SW480 (cell line): ENCODE results near the gene ESPL1.
"Not testable (repeated sequence)": the region's sequence is repeated elsewhere in the genome, so short reads cannot be mapped to it uniquely, and the experiment has no call there.

Source experiments
- DNase-seq: peaks from one replicate; pipeline ENCODE4 v3.0.0-alpha.2; 2016; ENCODE audit warnings: low spot score

Gene ESPL1

GRCh38 chr12:53259891-53260290 is 8.2 kb upstream of the ESPL1 start:
- DNase-seq, result no peak

GRCh38 chr12:53265783-53266182 is 2.3 kb upstream of the ESPL1 start:
- no peak for DNase-seq

GRCh38 chr12:53267306-53267998 is 647 bp upstream of the ESPL1 start:
- no peak for DNase-seq

GRCh38 chr12:53268630-53269562 is 797 bp downstream of the ESPL1 start:
- DNase-seq, result no peak

- DNase-seq, result no peak
These were observed 6.3 kb downstream of the ESPL1 start for GRCh38 chr12:53274445-53274844.

- DNase-seq, result no peak
These were observed 8.4 kb downstream of the ESPL1 start for GRCh38 chr12:53276511-53276910.

- no peak for DNase-seq
These were observed 9.9 kb downstream of the ESPL1 start for GRCh38 chr12:53277981-53278380.

- DNase-seq, result no peak
These were observed 11.3 kb downstream of the ESPL1 start for GRCh38 chr12:53279283-53279869.

GRCh38 chr12:53279888-53280498 is 11.9 kb downstream of the ESPL1 start:
- DNase-seq, result no peak

- DNase-seq, result no peak
These were observed 18.3 kb downstream of the ESPL1 start for GRCh38 chr12:53286448-53286847.

GRCh38 chr12:53287741-53288216 is 19.7 kb downstream of the ESPL1 start:
- peak; percentile 42 for DNase-seq

- no peak for DNase-seq
These were observed 20.2 kb downstream of the ESPL1 start for GRCh38 chr12:53288322-53288721.

GRCh38 chr12:53289891-53290290 is 21.8 kb downstream of the ESPL1 start:
- no peak for DNase-seq

- DNase-seq, result no peak
These were observed 22.6 kb downstream of the ESPL1 start for GRCh38 chr12:53290661-53291060.

- no peak for DNase-seq
These were observed 24.3 kb downstream of the ESPL1 start for GRCh38 chr12:53292426-53292825.

GRCh38 chr12:53295070-53295890 is 27.2 kb downstream of the ESPL1 start, which contains the start of gene PFDN5:
TSS of gene PFDN5 (plus strand) at chr12:53295542. CDS start at chr12:53295568, 26 bp downstream.
- DNase-seq, result peak; percentile 86

GRCh38 chr12:53295891-53296219 is 27.8 kb downstream of the ESPL1 start:
- no peak for DNase-seq

GRCh38 chr12:53297106-53297505 is 29.0 kb downstream of the ESPL1 start:
- DNase-seq, result not testable (repeated sequence)

- no peak for DNase-seq
These were observed 30.1 kb downstream of the ESPL1 start for GRCh38 chr12:53298164-53298563.

GRCh38 chr12:53299101-53299453 is 31.0 kb downstream of the ESPL1 start:
- DNase-seq, result no peak

- DNase-seq, result peak; percentile 90
These were observed 31.5 kb downstream of the ESPL1 start, which contains the start of gene MYG1 for GRCh38 chr12:53299454-53300180. TSS of gene MYG1 (plus strand) at chr12:53299695. CDS start at chr12:53299738, 43 bp downstream.
